ENCODE results near the gene GRAMD1A.
"Not testable (repeated sequence)": the region's sequence is repeated elsewhere in the genome, so short reads cannot be mapped to it uniquely, and the experiment has no call there.

GRAMD1A gene

GRCh38 chr19:35021016-35021415 lies 20.9 kb downstream of the GRAMD1A start:
- no peak for DNase-seq

- no peak for DNase-seq
These were observed 21.5 kb downstream of the GRAMD1A start for GRCh38 chr19:35021596-35021995.

GRCh38 chr19:35022460-35022859 lies 22.3 kb downstream of the GRAMD1A start:
- DNase-seq, result no peak

- DNase-seq, result no peak
These were observed 23.3 kb downstream of the GRAMD1A start for GRCh38 chr19:35023428-35023827.

- no peak for DNase-seq
These were observed 24.0 kb downstream of the GRAMD1A start for GRCh38 chr19:35024095-35024494.

GRCh38 chr19:35025969-35026368 lies 25.8 kb downstream of the GRAMD1A start:
- no peak for DNase-seq

- no peak for DNase-seq
These were observed 26.3 kb downstream of the GRAMD1A start for GRCh38 chr19:35026418-35026817.

- DNase-seq, result no peak
These were observed 26.9 kb downstream of the GRAMD1A start for GRCh38 chr19:35027009-35027408.

GRCh38 chr19:35027851-35028599 lies 27.9 kb downstream of the GRAMD1A start:
- peak; percentile 22 for DNase-seq

GRCh38 chr19:35028600-35028885 lies 28.4 kb downstream of the GRAMD1A start:
- not testable (repeated sequence) for DNase-seq

GRCh38 chr19:35029275-35029736 lies 29.2 kb downstream of the GRAMD1A start:
- not testable (repeated sequence) for DNase-seq

GRCh38 chr19:35029737-35030256 lies 29.7 kb downstream of the GRAMD1A start:
- DNase-seq, result no peak

GRCh38 chr19:35030257-35031071 lies 30.3 kb downstream of the GRAMD1A start, which contains the start of gene SCN1B:
TSS of gene SCN1B (plus strand) at chr19:35030470. CDS start at chr19:35030821, 351 bp downstream.
- DNase-seq, result peak; percentile 73

GRCh38 chr19:35031072-35031881 lies 31.2 kb downstream of the GRAMD1A start:
- DNase-seq, result peak; percentile 39

- no peak for DNase-seq
These were observed 32.3 kb downstream of the GRAMD1A start for GRCh38 chr19:35032356-35032865.

- DNase-seq, result no peak
These were observed 33.2 kb downstream of the GRAMD1A start for GRCh38 chr19:35033067-35034004.

- DNase-seq, result no peak
These were observed 33.9 kb downstream of the GRAMD1A start for GRCh38 chr19:35034005-35034502.

- DNase-seq, result no peak
These were observed 34.7 kb downstream of the GRAMD1A start for GRCh38 chr19:35034588-35035382.

- DNase-seq, result no peak
These were observed 37.8 kb downstream of the GRAMD1A start for GRCh38 chr19:35037716-35038622.

Measured in fibroblast of skin of right quadriceps (primary cell).